NB4 (cell line): ENCODE measurements around the gene TPP2.

ENCODE experiments used
- DNase-seq: peaks from one replicate; pipeline ENCODE4 v3.0.0; 2010; ENCODE audit warnings: low read depth
- H3K4me3 ChIP-seq: one replicate; pipeline ENCODE4 v1.5.1; 2011; ENCODE audit warnings: mild to moderate bottlenecking, low read depth, low read length, moderate library complexity
- CTCF ChIP-seq: IDR thresholded peaks from one replicate; pipeline ENCODE4 v1.5.1; 2012; ENCODE audit warnings: low read depth, low read length
- MYC ChIP-seq: IDR thresholded peaks from 2 replicates; pipeline ENCODE4 v1.6.1; 2011; ENCODE audit warnings: low read depth, low read length
- POLR2A ChIP-seq: IDR thresholded peaks from 2 replicates; pipeline ENCODE4 v1.6.1; 2011; ENCODE audit warnings: mild to moderate bottlenecking; ENCODE audit not compliant: insufficient read length; ENCODE audit errors: extremely low read depth
- TF ChIP-seq, protein P1 (sequence below): IDR thresholded peaks from 2 replicates; pipeline ENCODE4 v1.6.1; 2011; ENCODE audit warnings: low read depth, low read length

Gene TPP2

DNA sequence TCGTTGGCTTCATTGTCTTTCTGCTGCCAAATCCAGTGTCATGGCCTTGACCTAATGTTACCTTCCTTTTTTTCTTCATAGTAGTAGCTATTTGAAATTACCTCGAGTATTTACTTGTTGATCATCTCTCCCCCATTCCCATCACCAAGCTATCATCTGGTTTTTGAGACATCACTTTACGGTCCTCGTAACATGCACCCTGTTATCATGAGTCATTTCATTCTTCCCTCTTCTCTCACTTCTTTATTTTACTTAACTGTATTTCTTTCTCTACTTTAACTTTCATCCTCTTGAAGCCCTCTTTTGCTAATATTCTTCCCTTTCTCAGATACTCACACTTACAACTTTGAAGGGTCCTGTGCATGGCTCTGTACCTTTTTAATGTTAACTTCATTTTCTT lies 31.8 kb downstream of the TPP2 start:
- no peak for DNase-seq
- H3K4me3 ChIP-seq: no peak overlapping the region
- TF ChIP-seq MYC: no peak

DNA sequence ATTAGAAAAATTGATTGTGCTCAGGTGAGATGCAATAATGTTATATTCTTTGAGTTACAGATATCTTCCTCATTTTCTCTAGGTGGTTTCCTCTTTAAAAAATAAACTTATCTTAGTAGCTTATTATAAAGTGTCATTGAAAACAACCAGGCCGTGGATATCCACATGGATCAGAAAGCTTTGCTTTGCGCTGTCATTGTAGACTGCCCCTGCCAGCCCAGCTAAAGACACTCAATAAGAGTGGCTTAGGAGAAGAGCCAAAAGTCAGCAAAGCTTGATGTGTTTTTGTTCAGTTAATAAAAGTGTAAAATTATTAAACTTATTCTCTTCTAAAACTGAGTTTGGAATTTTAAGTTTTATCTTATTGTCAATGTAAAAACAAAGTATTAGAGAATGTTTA lies 34.4 kb downstream of the TPP2 start:
- no peak overlapping the region for H3K4me3 ChIP-seq
- TF ChIP-seq MYC: no peak
- TF ChIP-seq, protein P1, sequence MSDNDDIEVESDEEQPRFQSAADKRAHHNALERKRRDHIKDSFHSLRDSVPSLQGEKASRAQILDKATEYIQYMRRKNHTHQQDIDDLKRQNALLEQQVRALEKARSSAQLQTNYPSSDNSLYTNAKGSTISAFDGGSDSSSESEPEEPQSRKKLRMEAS: no peak
- TF ChIP-seq CTCF: no peak
- no peak for TF ChIP-seq POLR2A
- no peak for DNase-seq

DNA sequence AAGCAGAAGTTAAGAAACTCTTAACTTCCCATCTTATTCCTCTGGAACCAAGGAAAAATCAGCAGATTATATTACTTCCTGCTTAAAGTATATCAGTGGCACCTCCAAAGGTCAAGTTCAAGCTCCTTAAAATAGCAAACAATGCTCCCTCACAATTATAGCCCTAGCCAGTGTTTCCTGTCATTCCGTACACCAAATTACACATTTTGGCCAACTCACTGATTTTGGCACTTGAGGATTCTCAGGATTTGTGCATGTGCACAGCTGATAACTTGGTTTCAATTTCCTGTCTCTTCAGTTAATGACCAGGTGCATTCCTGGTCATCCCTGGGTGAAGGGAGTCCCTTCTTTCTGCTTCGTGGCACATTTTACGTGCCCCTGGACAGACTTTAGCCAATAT lies 42.0 kb downstream of the TPP2 start:
- H3K4me3 ChIP-seq: no peak overlapping the region
- TF ChIP-seq MYC (no peak), CTCF (no peak), POLR2A (no peak)
- TF ChIP-seq, protein P1: no peak
- no peak for DNase-seq

DNA sequence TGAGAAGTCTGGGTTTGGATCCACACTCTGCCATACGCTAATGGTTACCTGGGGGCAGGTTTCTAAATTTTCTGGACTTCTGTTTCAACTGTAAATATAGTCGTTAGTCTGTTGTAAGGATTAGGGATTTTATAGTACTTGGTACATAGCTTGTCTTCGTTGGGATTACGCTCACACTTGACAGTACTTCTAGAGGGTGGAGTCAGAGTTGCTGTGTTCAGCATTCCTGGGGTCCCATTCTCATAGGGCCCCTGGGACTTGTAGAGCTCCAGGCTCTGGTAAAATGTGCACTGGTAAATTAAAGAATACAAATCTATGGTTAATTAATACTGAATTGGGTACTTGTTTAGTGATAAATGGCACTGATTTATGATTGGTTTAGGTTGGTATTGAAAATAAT lies 45.2 kb downstream of the TPP2 start:
- no peak overlapping the region for H3K4me3 ChIP-seq
- TF ChIP-seq CTCF (no peak), POLR2A (no peak), MYC (no peak)
- TF ChIP-seq, protein P1: no peak
- DNase-seq: no peak

DNA sequence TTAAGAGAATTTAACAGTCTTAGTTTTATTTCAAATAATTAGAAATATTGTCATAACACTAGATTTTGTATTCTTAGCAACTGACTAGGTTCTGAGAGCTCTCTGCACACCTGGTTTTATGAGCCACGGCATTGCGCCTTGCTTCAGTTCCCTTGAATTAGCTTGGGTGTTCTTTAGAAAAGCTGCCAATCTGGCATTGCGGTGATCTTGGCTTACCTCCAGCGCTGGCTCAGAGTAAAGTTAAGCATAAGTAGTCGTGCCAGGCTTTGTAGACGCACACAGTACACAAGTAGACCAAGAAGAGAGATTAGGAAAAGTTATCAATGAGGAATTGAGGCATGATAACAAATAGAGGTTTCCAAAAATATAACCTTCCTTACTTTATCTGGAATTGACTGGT lies 45.7 kb downstream of the TPP2 start:
- TF ChIP-seq CTCF (no peak), POLR2A (no peak), MYC (no peak)
- TF ChIP-seq, protein P1: no peak
- DNase-seq: no peak
- H3K4me3 ChIP-seq: no peak overlapping the region

DNA sequence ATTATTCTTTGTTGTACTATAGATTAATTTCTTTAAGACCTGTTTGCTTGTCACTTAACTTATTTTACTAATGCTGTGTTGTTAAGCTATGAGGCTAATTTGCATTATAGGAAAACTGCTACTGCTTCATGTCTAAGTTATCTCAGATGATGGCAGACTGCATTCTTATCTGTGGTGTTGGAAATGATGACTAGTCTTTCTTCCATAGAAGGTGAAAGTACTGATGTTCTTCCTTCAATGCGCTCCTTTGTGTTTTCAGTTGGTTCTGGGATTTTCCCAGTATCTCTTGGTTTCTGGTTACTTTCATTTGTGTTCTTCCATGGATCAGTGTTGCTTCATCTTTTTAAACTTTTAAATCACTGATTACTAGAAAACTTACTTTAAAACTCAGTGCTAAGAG lies 46.9 kb downstream of the TPP2 start:
- DNase-seq: no peak
- TF ChIP-seq, protein P1: no peak
- TF ChIP-seq CTCF (no peak), POLR2A (no peak), MYC (no peak)
- H3K4me3 ChIP-seq: no peak overlapping the region

- no peak overlapping the region for H3K4me3 ChIP-seq
- DNase-seq: no peak
- TF ChIP-seq POLR2A (no peak), CTCF (no peak), MYC (no peak)
- TF ChIP-seq, protein P1: no peak
These were observed 48.9 kb downstream of the TPP2 start for GRCh38 chr13:102645701-102646100.
